Panc1 (cell line): Measurements from ENCODE around the gene ORAI1. TPM values are rescaled to one million over a fixed set of nuclear protein-coding genes. Genes with fewer than 3 reads are reported as not detected.

Experiments
- total RNA-seq: library from RNA; stranded (reverse); gene quantifications from one replicate; pipeline ENCODE4 v1.2.1, GENCODE V29; 2021; ENCODE audit not compliant: unreplicated experiment

The ORAI1 gene
- total RNA-seq, 1 experiment from 2014 or later: 36.7 TPM

Other genes starting within 250 kb of the ORAI1 start
- gene RNF34, start 226.4 kb upstream of the ORAI1 start, total RNA-seq: 52.4 TPM
- 27.5 TPM for gene KDM2B, start 45.5 kb upstream of the ORAI1 start, total RNA-seq
- gene MORN3, start 43.1 kb downstream of the ORAI1 start, total RNA-seq: 0.72 TPM
- 22.3 TPM for gene TMEM120B, start 86.2 kb downstream of the ORAI1 start, total RNA-seq
- 71.8 TPM for gene RHOF, start 167.2 kb downstream of the ORAI1 start, total RNA-seq
- gene SETD1B, start 177.5 kb downstream of the ORAI1 start, total RNA-seq: 31.2 TPM
- gene HPD, start 232.3 kb downstream of the ORAI1 start, total RNA-seq: 0.51 TPM